Loucy (cell line): ENCODE data around the gene KY.

Experiments
- H2AFZ ChIP-seq: fragments of 200-600 bp; sonication (generic); 2 replicates; pipeline ENCODE4 v1.6.0; 2016; ENCODE audit warnings: antibody characterized with exemption, mild to moderate bottlenecking, low read length, moderate library complexity
- H3F3A ChIP-seq: fragments of 200-600 bp; 2 replicates; pipeline ENCODE4 v1.6.0; 2016; ENCODE audit warnings: antibody characterized with exemption, low read depth, mild to moderate bottlenecking
- H3K27me3 ChIP-seq: fragments of 200-600 bp; sonication (generic); 2 replicates; pipeline ENCODE4 v1.6.1; 2014; ENCODE audit warnings: low read length, mild to moderate bottlenecking; ENCODE audit not compliant: insufficient read depth, poor library complexity, severe bottlenecking
- H3K36me3 ChIP-seq: fragments of 200-600 bp; sonication (generic); 2 replicates; pipeline ENCODE4 v1.6.1; 2016; ENCODE audit warnings: low read length; ENCODE audit not compliant: insufficient read depth
- H3K4me1 ChIP-seq: fragments of 200-600 bp; sonication (generic); 2 replicates; pipeline ENCODE4 v1.5.1; 2014; ENCODE audit warnings: low read length, mild to moderate bottlenecking; ENCODE audit not compliant: insufficient read depth, poor library complexity, severe bottlenecking
- H3K4me2 ChIP-seq: fragments of 200-600 bp; sonication (generic); 2 replicates; pipeline ENCODE4 v1.6.0; 2014; ENCODE audit warnings: antibody characterized with exemption, low read length, low read depth, mild to moderate bottlenecking; ENCODE audit not compliant: poor library complexity, severe bottlenecking
- H3K4me3 ChIP-seq: fragments of 200-600 bp; sonication (generic); 2 replicates; pipeline ENCODE4 v1.5.1; 2014; ENCODE audit warnings: low read length, mild to moderate bottlenecking, mixed read lengths; ENCODE audit not compliant: poor library complexity, severe bottlenecking
- H3K79me2 ChIP-seq: fragments of 200-600 bp; sonication (generic); 2 replicates; pipeline ENCODE4 v1.6.1; 2014; ENCODE audit warnings: low read length; ENCODE audit not compliant: insufficient read depth
- H3K9ac ChIP-seq: fragments of 200-600 bp; sonication (generic); 2 replicates; pipeline ENCODE4 v1.6.0; 2014; ENCODE audit warnings: mild to moderate bottlenecking, low read depth, low read length, moderate library complexity; ENCODE audit not compliant: poor library complexity, severe bottlenecking
- H3K9me2 ChIP-seq: fragments of 200-600 bp; sonication (generic); replicated peaks from 2 replicates; pipeline ENCODE4 v1.6.1; 2016; ENCODE audit warnings: low read depth, low read length, mixed read lengths
- H3K9me3 ChIP-seq: fragments of 200-600 bp; sonication (generic); 2 replicates; pipeline ENCODE4 v1.6.1; 2014; ENCODE audit warnings: mild to moderate bottlenecking, antibody characterized with exemption, low read length, low read depth; ENCODE audit not compliant: insufficient read depth
- H4K20me1 ChIP-seq: fragments of 200-600 bp; sonication (generic); 2 replicates; pipeline ENCODE4 v1.6.0; 2014; ENCODE audit warnings: antibody characterized with exemption, low read length, mild to moderate bottlenecking; ENCODE audit not compliant: insufficient read depth, poor library complexity, severe bottlenecking
- CTCF ChIP-seq: fragments of 200-600 bp; sonication (generic); conservative IDR thresholded peaks from 2 replicates; pipeline ENCODE4 v1.5.1; 2014; ENCODE audit warnings: mild to moderate bottlenecking, antibody characterized with exemption, low read length
- EZH2phosphoT487 ChIP-seq: fragments of 200-600 bp; IDR thresholded peaks from 2 replicates; pipeline ENCODE4 v1.6.1; 2018; ENCODE audit warnings: antibody characterized with exemption, mild to moderate bottlenecking, moderate library complexity, borderline replicate concordance

The KY gene

DNA sequence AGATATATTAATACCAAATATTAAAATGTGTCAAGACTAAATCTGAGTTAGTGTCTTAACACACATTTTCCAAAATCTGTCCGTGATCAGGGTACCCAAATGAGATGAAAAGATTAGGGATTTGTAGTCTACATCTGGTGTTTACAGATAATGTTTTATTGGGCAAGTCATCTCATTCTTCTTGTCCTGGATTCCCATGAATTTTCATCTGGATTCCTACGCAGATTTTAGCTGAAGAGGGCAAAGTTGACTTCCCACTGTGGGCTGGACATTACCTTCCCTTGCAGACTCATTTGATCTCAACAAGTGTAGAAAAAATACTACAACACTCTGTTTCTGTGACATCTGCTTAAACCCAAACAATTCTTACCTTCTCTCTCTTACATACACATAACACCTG lies 85.8 kb downstream of the KY start:
- H3K4me3 ChIP-seq, result no peak overlapping the region
- H3K9me2 ChIP-seq, result no peaks in the 10 kb centered on the region
- H3K9ac ChIP-seq, result no peak overlapping the region
- H3K4me2 ChIP-seq, result no peak overlapping the region
- H3F3A ChIP-seq, result no peaks in the 10 kb centered on the region
- H3K9me3 ChIP-seq, result peaks cover 11% of the 10 kb centered on the region; the same call in 1 of the 2 replicates
- no peaks in the 10 kb centered on the region for H3K79me2 ChIP-seq
- H2AFZ ChIP-seq, result no peak overlapping the region
- H3K27me3 ChIP-seq, result no peaks in the 10 kb centered on the region
- H4K20me1 ChIP-seq, result no peaks in the 10 kb centered on the region
- H3K36me3 ChIP-seq, result peaks cover 18% of the 10 kb centered on the region; the same call in 1 of the 2 replicates
- no peaks in the 10 kb centered on the region for H3K4me1 ChIP-seq
- TF ChIP-seq EZH2phosphoT487 (no peak), CTCF (no peak)

GRCh38 chr3:134563601-134564000 lies 87.2 kb downstream of the KY start:
- no peak for TF ChIP-seq CTCF
- no peak for TF ChIP-seq EZH2phosphoT487
- Histone ChIP-seq H3K9ac (no peak overlapping the region), H3K36me3 (peaks cover 27% of the 10 kb centered on the region; the same call in 1 of the 2 replicates), H3K4me1 (no peaks in the 10 kb centered on the region), H3F3A (no peaks in the 10 kb centered on the region), H3K79me2 (no peaks in the 10 kb centered on the region), H2AFZ (no peak overlapping the region), H3K27me3 (no peaks in the 10 kb centered on the region), H3K9me2 (no peaks in the 10 kb centered on the region), H3K4me2 (no peak overlapping the region), H3K4me3 (no peak overlapping the region), H4K20me1 (no peaks in the 10 kb centered on the region), H3K9me3 (no peaks in the 10 kb centered on the region; the same call in 1 of the 2 replicates)

DNA sequence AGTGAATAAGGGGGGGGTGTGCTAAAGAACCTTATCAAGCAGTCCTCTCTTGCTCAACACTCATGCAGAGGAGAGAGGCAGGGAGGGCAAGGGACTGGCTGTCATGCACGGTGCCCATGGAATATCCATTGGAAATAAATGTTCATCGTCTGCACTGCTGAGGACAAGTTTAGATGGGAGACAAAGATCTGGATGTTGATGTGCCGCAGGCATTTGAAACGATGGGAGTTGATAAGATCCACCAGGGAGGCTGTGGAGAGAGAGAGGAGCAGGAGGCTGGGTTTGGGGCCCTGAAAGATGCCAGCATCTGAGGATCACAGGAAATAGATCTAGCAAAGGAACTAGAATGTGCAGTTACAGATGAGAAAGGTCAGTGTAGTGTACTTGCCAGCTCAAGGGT lies 88.8 kb downstream of the KY start:
- Histone ChIP-seq H3K9me2 (no peaks in the 10 kb centered on the region), H3K4me2 (no peak overlapping the region), H3K4me3 (no peak overlapping the region), H3K4me1 (no peaks in the 10 kb centered on the region), H3K9ac (no peak overlapping the region), H2AFZ (no peak overlapping the region), H3K9me3 (no peaks in the 10 kb centered on the region), H4K20me1 (no peaks in the 10 kb centered on the region), H3K27me3 (no peaks in the 10 kb centered on the region), H3K36me3 (peaks cover 35% of the 10 kb centered on the region; the same call in 1 of the 2 replicates), H3K79me2 (no peaks in the 10 kb centered on the region), H3F3A (no peaks in the 10 kb centered on the region)
- TF ChIP-seq CTCF (no peak), EZH2phosphoT487 (no peak)
